GM19324 (cell line): ENCODE data around the gene HMGA1.
"Not testable (repeated sequence)": the region's sequence is repeated elsewhere in the genome, so short reads cannot be mapped to it uniquely, and the experiment has no call there.

Experiments used
- ATAC-seq: cut with Tn5 transposase; IDR thresholded peaks from one replicate; pipeline ENCODE4 v1.9.1; 2021; ENCODE audit warnings: mild to moderate bottlenecking, moderate library complexity; ENCODE audit not compliant: unreplicated experiment, low FRiP score

Gene HMGA1

GRCh38 chr6:34252395-34252794 lies 15.7 kb downstream of the HMGA1 start:
- ATAC-seq: not testable (repeated sequence)

DNA sequence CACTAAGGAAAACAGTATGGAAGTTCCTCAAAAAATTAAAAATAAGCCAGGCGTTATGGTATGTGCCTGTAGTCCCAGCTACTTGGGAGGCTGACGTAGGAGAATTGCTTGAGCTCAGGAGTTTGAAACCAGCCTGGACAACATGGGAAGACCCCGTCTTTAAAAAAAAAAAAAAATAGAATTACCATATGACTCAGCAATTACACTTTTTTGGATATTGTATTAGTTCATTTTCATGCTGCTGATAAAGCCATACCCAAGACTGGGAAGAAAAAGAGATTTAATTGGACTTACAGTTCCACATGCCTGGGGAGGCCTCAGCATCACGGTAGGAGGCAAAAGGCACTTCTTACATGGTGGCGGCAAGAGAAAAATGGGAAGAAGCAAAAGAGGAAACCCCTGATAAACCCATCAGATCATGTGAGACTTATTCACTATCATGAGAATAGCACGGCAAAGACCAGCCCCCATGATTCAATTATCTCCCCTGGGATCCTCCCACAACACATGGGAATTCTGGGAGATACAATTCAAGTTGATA lies 22.9 kb downstream of the HMGA1 start:
- no peak for ATAC-seq

GRCh38 chr6:34260576-34261267 lies 24.0 kb downstream of the HMGA1 start:
- ATAC-seq: no peak

DNA sequence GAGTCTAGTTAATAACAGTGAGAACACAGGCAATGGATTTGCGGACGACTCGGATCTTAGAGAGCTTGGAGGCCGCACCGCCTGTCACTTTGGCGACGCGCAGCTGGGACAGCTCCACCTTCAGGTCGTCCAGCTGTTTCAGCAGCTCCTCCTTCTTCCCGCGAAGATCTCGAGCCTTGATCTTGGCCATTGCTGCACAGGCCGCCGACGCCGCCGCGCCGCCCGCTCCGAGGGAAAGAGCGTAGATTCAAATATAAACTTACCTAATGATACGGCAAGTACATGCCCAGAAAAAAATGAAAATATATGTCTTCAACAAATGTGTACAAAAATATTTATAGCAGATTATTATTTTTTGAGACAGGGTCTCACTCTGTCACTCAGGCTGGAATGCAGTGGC lies 26.8 kb downstream of the HMGA1 start:
- ATAC-seq: not testable (repeated sequence)

DNA sequence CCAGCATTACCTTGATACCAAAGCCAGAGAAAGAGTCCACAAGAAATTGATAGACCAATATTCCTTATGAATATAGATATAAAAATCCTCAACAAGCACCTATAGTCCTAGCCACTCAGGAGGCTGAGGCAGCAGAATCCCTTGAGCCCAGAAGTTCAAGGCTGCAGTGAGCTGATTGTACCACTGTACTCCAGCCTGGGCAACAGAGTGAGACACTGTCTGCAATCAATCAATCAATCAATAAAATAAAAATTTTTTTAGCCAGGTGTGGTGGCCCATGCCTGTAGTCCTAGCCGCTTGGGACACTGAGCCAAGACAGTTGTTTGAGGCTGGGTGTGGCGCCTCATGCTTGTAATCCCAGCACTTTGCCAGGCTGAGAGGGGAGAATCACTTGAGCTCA lies 31.1 kb downstream of the HMGA1 start:
- ATAC-seq: no peak

DNA sequence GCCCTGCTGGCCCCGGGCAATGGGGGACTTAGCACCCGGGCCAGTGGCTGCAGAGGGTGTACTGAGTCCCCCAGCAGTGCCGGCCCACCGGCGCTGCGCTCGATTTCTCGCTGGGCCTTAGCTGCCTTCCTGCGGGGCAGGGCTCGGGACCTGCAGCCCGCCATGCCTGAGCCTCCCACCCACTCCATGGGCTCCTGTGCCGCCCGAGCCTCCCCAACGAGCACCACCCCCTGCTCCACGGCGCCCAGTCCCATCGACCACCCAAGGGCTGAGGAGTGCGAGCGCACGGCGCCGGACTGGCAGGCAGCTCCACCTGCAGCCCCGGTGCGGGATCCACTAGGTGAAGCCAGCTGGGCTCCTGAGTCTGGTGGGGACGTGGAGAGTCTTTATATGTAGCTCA lies 32.5 kb downstream of the HMGA1 start:
- not testable (repeated sequence) for ATAC-seq

DNA sequence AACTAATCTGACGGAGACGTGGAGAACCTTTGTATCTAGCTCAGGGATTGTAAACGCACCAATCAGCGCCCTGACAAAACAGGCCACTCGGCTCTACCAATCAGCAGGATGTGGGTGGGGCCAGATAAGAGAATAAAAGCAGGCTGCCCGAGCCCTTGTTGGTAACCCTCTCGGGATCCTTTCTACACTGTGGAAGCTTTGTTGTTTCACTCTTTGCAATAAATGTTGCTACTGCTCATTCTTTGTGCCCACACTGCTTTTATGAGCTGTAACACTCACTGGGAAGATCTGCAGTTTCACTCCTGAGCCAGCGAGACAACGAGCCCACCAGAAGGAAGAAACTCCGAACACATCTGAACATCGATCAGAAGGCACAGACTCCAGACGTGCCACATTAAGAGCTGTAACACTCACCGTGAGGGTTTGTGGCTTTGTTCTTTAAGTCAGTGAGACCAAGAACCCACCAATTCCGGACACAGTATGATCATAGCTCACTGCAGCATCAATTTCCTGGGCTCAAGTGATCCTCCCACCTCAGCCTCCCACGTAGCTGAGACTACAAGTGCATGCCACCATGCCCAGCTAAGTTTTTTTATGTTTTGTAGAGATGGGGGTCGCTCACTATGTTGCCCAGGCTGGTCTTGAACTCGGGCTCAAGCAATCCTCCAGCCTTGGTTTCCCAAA lies 33.1 kb downstream of the HMGA1 start:
- not testable (repeated sequence) for ATAC-seq

DNA sequence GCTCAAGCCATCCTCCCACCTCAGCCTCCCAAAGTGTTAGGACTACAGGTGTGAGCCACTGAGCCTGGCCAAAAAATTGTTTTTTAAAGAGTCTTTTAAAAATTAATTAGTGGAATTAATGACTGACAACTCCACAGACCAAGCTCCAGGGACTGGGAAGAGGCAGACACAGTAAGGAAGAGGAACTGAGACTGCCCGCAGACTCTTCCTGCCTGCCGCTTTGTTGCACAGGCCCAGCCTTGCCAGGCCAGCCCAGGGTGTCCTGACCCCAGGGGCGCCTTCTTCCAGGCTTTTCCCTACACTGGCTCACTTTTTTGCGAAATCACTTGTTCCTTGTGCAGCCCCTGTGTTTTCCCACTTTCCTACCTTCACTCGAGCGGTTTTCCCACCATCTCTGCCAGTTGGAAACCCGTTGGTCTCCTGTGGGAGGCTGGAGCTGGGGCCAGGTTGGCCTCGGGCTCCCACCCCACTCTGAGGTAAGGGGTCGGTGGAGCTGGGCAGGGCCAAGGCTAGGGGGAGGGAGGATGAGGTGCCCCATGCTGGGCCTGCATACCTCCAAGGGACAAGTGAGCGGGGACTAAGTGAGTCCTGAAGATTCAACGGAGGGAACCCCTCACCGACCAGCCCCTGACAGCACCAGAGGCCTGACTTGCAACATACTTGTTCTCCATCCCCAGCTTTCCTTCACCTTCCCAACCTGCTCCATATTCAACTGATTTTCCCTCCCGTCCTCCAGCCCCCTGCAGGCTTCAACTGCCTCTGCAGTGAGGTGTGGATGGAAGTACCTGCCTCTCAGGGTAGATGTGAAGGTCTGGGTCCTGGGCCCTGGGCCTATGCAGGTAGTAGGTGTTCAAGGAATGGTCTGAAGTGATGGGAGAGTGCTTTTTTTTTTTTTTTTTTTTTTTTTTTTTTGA lies 35.6 kb downstream of the HMGA1 start:
- no peak for ATAC-seq

- ATAC-seq: no peak
These were observed 36.7 kb downstream of the HMGA1 start for GRCh38 chr6:34273242-34273805.

DNA sequence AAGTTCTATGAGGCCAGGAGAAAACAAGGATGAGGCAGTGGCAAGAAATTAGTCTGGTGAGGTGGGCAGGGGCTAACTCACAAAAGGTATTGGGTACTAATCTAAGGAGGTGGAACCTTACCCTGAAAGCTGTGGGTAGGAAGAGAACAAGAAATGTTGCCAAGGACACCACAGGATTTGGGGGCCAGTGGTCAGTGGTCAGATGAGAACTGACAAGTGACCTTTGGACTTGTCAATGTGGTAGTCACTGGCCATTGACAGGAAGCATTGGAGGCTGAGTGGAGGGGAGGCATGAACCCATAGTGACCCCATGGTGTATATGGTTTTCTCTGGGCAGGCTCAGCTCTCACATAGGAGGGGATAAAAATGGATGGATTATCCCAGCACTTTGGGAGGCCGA lies 37.5 kb downstream of the HMGA1 start:
- ATAC-seq: no peak

DNA sequence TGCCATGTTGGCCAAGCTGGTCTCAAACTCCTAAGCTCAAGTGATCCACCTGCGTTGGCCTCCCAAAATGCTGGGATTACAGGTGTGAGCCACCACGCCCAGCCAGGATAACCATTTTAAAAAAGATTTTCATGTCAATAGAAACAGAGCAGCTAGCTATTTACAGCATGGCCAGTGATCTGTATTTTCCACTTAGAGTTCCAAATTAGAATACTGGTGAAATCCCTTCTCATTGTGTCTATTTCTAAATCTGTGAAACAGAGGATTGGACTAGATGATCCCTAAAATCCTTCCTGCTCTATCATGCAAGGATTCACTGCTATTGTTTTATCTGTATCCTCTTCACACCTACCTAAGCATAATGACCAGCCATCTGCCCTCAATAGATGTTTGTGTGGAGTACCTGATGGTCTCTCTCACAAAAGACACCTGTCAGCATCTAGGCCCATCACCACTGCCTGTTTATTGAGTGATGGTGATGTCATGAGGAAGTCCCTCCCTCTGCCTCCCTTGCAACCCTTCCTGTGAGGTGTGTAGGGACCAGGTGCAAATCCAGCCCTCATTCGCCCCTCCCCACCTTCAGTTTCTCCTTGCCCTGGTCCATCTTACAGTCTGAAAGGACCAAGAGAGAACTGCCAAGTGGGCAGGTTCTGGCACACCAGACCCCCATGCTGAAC lies 38.6 kb downstream of the HMGA1 start:
- no peak for ATAC-seq

DNA sequence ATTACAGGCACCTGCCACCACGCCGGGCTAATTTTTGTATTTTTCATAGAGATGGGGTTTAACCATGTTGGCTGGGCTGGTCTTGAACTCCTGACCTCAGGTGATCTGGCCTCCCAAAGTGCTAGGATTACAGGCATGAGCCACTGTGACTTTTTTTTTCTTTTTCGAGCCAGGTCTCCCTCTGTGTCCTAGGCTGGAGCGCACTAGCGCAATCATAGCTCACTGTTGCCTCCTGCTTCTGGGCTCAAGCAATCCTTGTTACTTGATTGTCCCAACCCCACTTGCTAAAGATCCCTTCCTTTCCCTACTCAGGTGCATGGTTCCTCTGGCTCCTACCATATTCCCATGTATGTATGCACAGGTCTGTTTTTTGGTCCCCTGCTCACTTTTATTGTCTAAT lies 39.5 kb downstream of the HMGA1 start:
- no peak for ATAC-seq

DNA sequence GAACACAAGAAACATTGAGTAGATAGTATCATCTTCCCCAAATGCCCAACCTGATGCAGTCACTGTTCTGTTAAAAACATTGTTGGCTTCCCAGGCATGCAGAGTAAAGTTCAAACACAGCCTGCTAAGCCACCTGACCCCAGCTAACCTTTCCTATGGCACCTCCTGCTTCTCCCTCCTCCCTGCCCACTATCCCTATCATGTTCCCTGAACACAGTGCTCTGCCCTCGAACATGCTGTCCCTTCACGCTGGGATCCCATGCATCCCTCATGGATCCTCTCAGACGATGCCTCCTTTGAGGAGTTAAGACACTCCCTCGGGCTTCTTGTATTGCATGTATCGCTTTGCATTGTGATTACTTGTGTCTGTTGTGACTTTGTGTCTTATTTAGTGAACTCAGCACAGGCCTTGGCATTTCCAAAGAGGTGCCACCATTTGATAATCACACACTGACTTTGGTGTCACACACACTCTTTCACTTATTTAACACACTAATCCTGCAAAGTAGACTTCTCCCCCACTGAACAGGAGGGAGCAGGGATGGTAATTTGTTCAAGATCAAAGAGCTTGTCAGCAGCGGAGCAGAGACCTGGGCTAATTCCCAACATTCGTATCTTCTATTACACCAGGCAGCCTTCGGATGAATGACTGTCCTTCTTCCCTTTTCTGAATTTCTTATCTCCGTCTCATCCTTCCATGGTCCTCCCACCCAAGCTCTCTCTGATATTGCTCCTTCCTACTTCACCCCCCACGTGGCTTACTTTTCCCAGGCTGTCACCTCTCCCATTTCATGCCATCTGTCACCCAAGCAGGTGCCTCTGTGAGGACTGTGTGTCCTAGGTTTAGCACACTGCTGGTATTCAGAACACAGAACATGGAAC lies 40.4 kb downstream of the HMGA1 start:
- ATAC-seq: no peak

DNA sequence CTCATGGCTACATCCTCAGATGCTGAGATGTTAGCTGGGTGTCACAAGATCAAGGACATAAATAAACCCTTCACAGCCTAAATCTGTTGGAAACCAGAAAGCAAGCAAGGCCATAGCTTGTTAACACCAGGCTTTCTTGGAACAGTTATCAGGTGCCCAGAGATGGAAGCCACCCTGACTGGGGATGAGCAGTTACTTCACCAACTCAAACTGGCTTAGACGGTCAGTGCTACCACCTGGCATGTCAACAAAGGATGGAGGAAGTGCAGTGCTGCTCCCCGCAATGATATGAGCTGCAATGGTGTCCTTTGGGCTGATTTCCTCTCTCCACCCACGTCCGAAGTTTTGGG lies 41.1 kb downstream of the HMGA1 start:
- ATAC-seq: no peak

DNA sequence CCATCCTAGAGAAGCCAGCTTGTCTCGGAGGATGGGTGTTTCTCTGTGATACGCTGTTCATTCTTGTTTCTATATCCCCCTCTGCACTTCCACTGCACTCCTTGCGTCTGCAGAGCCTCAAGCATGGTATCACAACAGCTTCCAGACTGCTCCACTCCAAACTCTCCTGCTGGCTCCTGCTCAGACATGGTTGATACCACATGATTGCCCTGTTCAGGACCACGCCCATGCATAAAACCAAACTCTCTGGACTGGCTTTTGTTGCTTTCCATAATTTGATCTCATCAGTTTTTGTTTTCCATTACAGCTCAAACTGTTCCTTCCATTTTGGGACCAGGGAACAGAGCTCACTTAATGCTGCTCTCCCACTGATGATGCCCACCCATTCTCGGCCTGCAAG lies 42.2 kb downstream of the HMGA1 start:
- no peak for ATAC-seq

- no peak for ATAC-seq
These were observed 43.5 kb downstream of the HMGA1 start for GRCh38 chr6:34280216-34280615.

DNA sequence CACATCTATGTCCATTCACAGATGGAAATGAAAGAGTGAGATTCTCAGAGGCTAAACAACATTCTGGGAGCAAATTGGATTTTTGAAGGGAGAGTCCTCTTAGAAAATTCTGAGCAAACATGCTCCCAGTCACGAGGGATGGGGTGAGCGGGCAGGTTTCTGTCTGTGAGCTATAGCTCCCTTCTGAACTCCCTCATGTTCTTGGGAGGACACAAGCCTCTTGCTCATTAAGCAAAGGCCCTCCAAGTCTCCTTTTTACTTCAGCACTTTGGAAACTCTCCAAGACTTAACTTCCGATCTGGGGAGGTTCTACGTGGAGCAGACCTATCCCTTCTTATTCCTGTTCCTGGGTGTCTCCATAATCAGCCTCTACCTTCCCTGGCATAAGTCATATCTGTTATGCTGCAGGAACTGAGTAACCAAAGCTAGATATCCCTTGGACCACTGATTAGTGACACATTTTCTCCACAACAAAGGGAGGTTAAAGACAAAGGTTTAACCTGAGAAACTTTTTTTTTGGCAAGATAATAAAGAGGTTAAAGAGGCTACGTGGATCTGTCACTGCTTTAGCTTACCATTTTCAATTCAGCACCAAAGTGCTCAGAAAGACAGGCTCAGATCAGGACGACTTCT lies 45.1 kb downstream of the HMGA1 start:
- no peak for ATAC-seq

GRCh38 chr6:34284563-34285447 lies 48.1 kb downstream of the HMGA1 start:
- no peak for ATAC-seq
